ENCODE data around the gene DES.

Gene DES

DNA sequence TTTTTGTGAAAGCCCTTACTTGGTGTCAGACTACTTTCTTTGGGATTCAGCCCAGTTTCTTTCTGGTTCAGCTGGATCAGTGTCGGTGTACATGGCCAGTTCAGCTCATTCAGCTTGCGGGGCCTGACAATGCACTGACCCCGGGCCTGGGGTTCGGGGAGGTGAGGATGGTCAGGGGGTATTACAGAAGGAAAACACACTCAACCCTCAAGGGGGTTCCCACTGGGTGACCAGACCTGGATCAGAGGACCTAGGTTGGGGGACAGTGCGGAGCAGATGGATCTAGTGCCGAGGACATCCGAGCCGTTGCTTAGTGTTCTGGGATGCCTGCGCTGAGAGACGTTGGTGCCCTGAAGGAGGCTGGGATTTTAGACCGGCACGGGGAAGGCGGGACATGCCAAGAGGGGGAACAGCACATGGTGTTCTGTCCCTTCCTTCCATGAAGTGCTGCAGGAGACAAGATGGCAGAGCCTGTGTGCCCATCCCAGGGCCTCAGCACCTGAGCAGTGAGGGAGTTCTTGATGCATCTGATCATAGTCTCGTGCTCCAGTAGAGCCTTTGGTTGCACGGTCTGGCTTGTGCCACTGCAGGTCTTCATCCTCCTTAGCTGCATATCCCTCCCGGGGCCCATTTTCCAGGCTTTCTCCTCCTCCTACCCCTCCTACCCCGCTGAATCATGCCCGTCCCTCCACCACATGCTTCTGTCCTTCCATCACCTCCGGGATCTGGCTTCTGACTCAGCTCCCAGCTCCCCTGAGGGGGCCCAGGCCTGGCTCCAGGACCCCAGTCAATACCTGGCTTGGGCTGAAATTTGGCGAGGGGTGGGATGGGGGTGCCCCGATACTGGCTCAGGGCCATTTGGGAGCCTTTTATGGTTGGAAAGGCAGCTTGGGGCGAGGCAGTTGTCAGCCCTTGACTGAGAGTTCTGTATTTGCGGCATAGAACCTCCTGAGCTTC is 34.5 kb downstream of the DES start:
- DNase-seq (ENCODE audit: low read depth in 4 of 4, low spot score in 1 of 4): no peak

DNA sequence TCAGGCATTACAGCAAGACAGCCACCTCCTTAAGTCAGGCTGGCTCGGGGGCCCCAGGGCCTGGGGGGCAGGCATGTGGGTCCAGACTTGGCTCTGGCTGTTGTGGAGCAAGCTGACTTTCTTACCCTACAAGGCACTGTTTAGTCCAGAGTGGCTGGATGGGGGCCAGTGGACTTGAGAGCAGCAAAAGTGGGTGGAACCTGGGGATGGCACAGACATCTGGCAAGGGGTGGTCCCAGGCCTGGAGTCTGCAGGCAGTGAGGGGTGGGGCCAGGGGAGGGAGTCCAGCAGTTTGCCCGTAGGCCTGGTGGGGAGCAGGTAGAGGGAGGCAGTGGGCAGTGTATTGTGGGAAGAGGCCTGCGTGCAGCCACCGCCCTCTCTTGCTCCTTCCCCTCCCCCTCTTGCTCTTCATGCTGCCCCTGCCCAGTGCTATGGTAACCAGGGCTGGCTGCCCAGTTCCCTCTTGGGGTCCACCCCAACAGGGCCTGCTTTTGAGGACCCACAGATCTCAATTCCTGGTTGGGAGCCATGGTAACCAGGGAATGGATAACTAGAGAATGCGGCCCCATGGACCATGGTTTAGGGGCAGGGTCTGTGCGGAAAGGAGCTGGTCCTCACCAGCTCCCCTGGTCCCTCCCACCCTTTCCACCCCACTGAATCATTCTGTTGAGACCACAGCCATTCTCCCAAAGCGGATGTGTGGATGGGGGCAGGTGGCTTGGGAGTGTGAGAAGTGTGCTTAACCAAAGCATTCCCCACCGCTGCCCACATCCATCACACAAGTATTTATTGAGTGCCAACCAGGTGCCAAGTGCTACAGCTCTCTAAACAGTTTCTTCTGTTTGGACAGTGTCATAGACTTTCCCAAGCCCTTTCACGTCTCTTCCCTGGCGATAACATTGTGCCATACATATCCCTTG is 35.8 kb downstream of the DES start:
- DNase-seq (ENCODE audit: low read depth in 4 of 4, low spot score in 1 of 4): no peak

- DNase-seq (ENCODE audit: low read depth in 4 of 4, low spot score in 1 of 4): no peak
Observed at GRCh38 chr2:219455581-219455980, 37.4 kb downstream of the DES start.

GRCh38 chr2:219457784-219458369 is 39.7 kb downstream of the DES start:
- DNase-seq (ENCODE audit: low read depth in 4 of 4, low spot score in 1 of 4): no peak

DNA sequence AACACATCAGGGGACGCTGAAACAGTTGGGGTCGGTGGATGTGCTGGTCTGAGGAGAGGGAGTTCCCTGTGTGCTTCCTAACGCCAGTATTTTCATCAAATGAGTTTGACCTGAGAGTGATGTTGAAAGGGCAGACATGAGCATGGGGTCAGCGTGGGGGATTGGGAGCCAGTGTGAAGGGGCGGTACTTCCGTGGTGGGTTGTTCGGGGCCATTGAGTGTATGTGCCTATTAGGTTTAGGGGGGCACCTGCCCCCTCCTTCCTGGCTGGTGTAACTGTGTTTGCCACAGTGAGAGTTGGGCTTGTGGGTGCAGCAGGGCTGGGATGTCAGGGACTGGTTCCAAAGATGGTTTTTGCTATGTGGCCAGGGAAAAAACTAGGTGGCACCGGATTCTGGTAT is 40.8 kb downstream of the DES start:
- DNase-seq (ENCODE audit: low read depth in 4 of 4, low spot score in 1 of 4): no peak

- DNase-seq (ENCODE audit: low read depth in 4 of 4, low spot score in 1 of 4): peak in 1 of 4 experiments; percentile 11
Observed at GRCh38 chr2:219459460-219460311, 41.5 kb downstream of the DES start.

DNA sequence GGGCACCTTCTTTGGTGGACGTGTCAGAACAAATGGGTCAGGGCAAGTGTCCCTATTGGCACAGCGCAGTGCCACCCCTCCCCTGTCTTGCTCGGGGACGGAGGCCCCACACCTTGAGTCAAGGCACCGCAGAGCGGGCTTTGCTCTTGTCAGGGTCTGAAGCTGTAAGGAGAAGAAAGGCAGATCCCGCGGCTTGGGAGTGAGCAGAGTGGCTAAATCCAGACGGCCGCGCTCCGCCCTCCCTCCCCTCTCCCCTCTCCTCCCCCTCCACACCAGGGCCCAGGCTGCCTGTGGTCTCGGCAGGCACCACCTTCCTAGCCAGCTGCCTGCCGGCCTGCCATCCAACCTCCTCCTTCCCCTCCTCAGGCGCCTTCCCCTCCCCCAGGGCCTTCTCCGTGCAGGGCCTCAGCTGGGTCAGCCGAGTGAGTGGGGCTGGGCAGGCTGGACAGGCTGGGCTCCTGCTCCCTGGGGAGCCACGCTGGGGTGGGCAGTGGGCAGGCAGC is 42.3 kb downstream of the DES start:
- no peak for DNase-seq (ENCODE audit: low read depth in 4 of 4, low spot score in 1 of 4)

GRCh38 chr2:219461047-219461514 is 42.9 kb downstream of the DES start:
- no peak for DNase-seq (ENCODE audit: low read depth in 4 of 4, low spot score in 1 of 4)

DNA sequence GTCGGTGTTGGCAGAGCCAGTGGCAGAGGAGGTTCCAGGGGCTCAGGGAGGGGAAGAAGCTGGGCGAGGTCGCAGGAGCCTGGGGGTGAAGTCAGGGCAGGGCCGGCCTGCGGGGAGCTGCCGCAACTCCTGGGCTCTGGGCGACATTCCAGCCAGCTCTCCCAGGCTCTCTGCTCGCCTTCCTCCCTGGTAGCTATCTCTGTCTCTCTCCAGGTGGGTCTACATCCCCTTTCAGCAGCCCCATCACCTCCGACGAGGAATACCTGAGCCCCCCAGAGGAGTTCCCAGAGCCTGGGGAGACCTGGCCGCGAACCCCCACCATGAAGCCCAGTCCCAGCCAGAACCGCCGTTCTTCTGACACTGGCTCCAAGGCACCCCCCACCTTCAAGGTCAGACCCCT is 43.5 kb downstream of the DES start:
- no peak for DNase-seq (ENCODE audit: low read depth in 4 of 4, low spot score in 1 of 4)

- DNase-seq (ENCODE audit: low read depth in 4 of 4, low spot score in 1 of 4): no peak
Observed at GRCh38 chr2:219462349-219462748, 44.2 kb downstream of the DES start.

DNA sequence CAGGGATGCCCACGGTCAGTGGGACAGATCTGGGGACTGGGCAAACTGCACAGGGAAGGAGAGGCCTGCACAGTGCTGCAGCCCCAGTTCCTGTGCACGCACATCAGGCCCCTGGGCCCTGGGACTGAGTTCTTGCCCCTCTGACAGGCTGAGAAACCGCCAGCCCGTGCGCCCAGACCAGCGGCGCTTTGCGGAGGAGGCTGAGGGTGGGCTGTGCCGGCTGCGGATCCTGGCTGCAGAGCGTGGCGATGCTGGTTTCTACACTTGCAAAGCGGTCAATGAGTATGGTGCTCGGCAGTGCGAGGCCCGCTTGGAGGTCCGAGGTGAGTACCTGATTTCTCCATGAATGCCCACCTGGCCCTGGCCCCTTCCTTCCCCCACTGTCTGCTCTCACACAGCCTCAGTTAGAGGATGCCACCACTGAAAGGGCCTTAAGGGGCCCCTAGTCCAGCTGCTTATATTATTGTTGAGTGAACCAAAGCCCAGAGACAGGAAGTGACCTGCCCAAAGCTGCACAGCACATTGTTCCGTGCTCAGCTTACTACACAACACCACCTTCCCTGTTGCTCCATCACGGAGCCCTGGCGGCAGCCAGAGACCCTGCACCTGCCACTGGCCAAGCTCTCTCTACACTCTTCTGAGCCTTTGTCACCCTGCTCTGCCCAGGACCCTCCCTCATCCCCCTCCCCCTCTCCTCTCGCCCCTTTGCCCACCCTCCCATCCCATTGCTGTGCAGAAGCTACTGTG is 46.3 kb downstream of the DES start:
- DNase-seq (ENCODE audit: low read depth in 4 of 4, low spot score in 1 of 4): no peak

GRCh38 chr2:219465659-219466561 is 47.7 kb downstream of the DES start:
- DNase-seq (ENCODE audit: low read depth in 4 of 4, low spot score in 1 of 4): no peak

DNA sequence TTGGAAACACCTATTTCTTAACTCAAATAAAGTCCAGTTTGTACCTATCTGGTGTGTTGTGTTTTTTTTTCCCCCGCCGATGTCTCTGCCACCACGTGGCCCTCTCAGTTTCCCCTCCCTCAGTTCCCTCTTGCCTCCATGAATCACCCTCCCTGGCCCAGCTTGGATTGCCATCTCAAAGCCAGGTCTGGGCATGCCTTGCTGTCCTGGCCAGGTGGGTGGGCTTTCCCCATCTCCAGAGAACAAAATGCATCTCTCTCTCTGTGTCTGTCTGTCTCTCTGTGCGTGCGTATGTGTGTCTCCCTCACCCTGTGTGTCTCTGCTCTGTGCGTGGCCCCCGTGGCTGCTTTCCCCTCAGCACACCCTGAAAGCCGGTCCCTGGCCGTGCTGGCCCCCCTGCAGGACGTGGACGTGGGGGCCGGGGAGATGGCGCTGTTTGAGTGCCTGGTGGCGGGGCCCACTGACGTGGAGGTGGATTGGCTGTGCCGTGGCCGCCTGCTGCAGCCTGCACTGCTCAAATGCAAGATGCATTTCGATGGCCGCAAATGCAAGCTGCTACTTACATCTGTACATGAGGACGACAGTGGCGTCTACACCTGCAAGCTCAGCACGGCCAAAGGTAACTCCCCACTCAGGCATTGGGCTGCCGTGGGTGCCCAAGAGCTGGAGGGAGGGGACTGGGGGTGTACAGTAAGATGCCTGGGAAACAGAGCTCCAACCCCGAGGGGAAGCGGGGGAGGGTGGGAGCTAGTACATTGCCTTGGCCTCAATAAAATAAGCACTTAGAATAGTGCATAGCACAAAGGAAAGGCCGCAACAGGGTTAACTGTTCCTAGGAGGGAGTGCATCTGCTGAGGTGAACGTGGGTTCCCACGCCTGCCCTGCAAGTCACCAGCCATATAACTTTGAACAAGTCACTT is 48.9 kb downstream of the DES start:
- no peak for DNase-seq (ENCODE audit: low read depth in 4 of 4, low spot score in 1 of 4)

GRCh38 chr2:219467736-219468075 is 49.5 kb downstream of the DES start:
- DNase-seq (ENCODE audit: low read depth in 4 of 4, low spot score in 1 of 4): no peak

DNA sequence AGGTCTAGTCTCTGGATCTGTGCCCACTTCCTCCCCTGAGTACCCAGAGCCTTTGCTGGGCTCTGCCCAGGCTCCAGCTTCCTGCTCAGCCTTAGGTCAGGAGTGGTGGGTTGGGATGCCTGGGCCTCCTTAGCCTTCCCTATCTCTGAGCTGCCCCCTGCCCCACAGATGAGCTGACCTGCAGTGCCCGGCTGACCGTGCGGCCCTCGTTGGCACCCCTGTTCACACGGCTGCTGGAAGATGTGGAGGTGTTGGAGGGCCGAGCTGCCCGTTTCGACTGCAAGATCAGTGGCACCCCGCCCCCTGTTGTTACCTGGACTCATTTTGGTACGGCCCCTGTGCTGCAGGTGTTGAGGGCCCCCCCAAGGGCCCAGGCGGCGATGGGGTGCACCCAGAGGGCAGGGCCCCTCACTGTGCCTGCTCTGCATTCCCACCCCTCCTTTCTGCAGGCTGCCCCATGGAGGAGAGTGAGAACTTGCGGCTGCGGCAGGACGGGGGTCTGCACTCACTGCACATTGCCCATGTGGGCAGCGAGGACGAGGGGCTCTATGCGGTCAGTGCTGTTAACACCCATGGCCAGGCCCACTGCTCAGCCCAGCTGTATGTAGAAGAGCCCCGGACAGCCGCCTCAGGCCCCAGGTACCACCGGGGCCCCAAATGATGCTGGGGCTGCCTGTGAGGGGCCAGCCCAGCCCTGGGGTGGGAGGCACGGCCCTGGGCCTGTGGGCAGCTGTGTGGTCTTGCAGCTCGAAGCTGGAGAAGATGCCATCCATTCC is 50.4 kb downstream of the DES start:
- no peak for DNase-seq (ENCODE audit: low read depth in 4 of 4, low spot score in 1 of 4)

DNA sequence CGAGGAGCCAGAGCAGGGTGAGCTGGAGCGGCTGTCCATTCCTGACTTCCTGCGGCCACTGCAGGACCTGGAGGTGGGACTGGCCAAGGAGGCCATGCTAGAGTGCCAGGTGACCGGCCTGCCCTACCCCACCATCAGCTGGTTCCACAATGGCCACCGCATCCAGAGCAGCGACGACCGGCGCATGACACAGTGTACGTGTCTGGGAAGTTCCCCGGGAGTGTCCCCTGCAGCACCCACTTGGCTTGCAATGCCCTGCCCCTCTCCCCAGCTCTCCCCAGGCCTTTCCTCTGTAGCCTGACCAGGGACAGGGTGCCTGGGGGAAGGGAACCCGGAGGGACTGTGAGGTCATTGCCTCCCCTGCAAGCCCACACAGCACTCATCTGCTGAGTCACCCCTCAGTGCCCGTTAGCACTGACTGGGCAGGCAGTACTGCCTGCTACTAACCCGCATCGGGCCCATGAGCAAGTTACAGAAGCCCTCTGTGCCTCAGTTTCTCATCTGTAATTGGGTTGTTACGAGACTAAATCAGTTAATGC is 51.1 kb downstream of the DES start:
- no peak for DNase-seq (ENCODE audit: low read depth in 4 of 4, low spot score in 1 of 4)

GRCh38 chr2:219470429-219470828 is 52.3 kb downstream of the DES start:
- no peak for DNase-seq (ENCODE audit: low read depth in 4 of 4, low spot score in 1 of 4)
